AG09319 (cell line): ENCODE results near the gene FZD1.

Experiments used
- DNase-seq: peaks from one replicate; pipeline ENCODE4 v3.0.0-alpha.2; 2010; ENCODE audit warnings: low read depth; ENCODE audit errors: extremely low read depth
- TF ChIP-seq, protein P1 (sequence below): IDR thresholded peaks from 2 replicates; pipeline ENCODE4 v1.5.1; 2011; ENCODE audit warnings: low read depth, mild to moderate bottlenecking, inconsistent platforms, low read length, moderate library complexity

Gene FZD1

GRCh38 chr7:91313113-91313512 lies 48.9 kb downstream of the FZD1 start:
- no peak for DNase-seq
- TF ChIP-seq, protein P1, sequence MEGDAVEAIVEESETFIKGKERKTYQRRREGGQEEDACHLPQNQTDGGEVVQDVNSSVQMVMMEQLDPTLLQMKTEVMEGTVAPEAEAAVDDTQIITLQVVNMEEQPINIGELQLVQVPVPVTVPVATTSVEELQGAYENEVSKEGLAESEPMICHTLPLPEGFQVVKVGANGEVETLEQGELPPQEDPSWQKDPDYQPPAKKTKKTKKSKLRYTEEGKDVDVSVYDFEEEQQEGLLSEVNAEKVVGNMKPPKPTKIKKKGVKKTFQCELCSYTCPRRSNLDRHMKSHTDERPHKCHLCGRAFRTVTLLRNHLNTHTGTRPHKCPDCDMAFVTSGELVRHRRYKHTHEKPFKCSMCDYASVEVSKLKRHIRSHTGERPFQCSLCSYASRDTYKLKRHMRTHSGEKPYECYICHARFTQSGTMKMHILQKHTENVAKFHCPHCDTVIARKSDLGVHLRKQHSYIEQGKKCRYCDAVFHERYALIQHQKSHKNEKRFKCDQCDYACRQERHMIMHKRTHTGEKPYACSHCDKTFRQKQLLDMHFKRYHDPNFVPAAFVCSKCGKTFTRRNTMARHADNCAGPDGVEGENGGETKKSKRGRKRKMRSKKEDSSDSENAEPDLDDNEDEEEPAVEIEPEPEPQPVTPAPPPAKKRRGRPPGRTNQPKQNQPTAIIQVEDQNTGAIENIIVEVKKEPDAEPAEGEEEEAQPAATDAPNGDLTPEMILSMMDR, result no peak

DNA sequence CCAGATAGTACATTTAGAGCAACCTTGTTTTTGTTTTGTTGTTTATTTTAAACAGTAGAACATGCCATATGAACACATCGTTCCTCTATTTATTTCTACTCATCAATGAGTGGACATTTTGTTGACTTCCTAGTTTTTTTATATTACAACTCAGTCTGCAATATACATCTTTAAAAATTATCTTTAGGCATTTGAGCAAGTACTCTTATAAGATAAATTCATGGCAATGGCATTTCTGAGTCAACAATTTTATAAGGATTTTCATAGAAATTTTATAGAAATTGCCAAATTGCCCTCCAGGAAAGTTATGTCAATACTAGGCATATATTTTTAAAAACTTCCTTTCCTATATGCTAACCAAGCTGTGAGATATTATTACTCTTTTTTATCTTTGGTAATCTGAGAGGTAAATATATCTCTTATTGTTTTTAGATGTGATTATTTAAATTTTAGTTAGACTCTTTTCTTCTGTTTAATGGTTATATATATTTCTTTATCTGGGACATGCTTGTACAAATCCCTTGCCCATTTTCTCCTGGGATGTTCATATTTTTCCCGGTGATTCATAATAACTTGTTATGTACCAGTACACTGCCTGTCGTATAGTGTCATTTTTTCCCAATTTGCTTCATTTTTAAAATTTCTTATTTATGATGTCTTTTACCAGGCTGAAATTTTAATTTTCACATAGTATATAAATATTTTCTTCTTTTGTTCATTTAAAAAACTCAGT lies 50.5 kb downstream of the FZD1 start:
- TF ChIP-seq, protein P1, result no peak
- no peak for DNase-seq

DNA sequence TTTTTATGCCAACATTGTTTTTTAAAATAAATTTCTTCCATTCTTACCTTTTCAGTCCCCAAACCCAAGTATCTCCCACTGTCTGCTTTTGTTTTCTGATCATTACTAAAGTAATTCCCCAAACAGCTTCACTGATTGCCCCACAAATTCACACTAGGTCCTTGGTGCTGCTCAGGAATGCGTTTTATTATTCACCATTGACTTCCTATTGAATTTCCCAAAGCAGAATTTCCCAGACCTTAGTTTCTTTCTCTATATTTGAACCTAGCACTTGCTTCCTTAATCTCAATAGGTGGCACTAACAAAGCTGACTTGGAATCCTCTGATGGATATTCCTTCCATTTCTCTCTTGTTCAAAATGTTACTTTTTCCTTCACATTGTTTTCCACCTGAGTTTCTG lies 52.2 kb downstream of the FZD1 start:
- TF ChIP-seq, protein P1, result no peak
- no peak for DNase-seq

- TF ChIP-seq, protein P1, result no peak
- DNase-seq, result no peak
These were observed 55.1 kb downstream of the FZD1 start for GRCh38 chr7:91319351-91319750.

DNA sequence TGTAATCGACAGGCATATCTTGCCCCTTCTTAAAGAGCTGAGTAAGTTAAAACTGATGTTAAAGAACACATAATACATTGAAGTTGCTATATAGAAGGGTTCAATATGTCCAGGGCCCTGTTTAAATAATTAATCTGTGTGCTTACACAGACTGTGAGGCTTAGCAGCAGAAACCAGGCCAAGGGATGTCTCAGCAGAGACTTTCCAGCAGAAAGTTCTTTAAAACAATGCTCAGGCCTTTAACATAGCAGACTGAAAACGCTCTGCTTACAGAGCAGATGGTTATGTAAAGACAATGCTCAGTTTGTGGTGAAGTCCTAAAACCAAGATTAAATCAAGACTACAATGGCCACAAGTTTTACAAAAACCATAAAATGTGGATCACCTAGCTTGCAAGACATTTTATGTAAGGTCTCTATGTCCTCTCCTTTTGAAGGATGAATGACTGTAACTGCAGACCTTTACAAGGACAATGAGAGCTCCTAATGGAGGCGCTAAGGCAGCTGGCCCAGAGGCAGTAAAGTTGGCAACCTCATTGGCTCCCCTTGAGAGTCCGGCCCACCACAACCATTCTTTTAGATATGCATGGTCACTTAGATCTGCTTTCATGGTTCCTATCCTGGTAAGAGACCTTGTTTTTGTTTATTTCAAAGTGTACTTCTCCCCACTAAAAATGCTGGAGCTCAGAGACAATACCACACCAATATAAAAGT lies 56.3 kb downstream of the FZD1 start:
- no peak for DNase-seq
- TF ChIP-seq, protein P1, result no peak
